ENCODE measurements around the gene SMIM23. TPM values are rescaled to one million over a fixed set of nuclear protein-coding genes. Genes with fewer than 3 reads are reported as not detected.

The SMIM23 gene
- total and polyA plus RNA-seq, 2 experiments from 2014 or later, result not detected

- Histone ChIP-seq H3K9me3 (ENCODE audit: low read depth) (no peaks in the 10 kb centered on the region), H2AFZ (no peak overlapping the region), H3K4me2 (no peak overlapping the region), H3K79me2 (no peaks in the 10 kb centered on the region), H3K36me3 (replicated peaks; ENCODE audit: insufficient read depth, low read depth) (no peaks in the 10 kb centered on the region), H4K20me1 (ENCODE audit: insufficient read depth, poor library complexity, severe bottlenecking) (no peaks in the 10 kb centered on the region), H3K4me3 (no peak overlapping the region), H3K27ac (no peak overlapping the region), H3K27me3 (no peaks in the 10 kb centered on the region), H3K4me1 (ENCODE audit: insufficient read depth) (no peaks in the 10 kb centered on the region), H3K9me2 (replicated peaks; ENCODE audit: insufficient read depth) (no peaks in the 10 kb centered on the region)
- 79% methylated on average over 7 of the region's 7 CpGs for WGBS (ENCODE audit: low lambda C conversion rate, missing lambda C conversion rate)
- TF ChIP-seq EZH2phosphoT487 (IDR thresholded peaks at IDR 0.05; ENCODE audit: low read depth, severe bottlenecking, unreplicated experiment), result no peak
- TF ChIP-seq EZH2 (IDR thresholded peaks at IDR 0.05; ENCODE audit: borderline replicate concordance), result no peak
- TF ChIP-seq CTCF (IDR thresholded peaks at IDR 0.05; ENCODE audit: poor library complexity), result no peak
- no peak for DNase-seq (ENCODE audit: low spot score)
These were observed 49.4 kb downstream of the SMIM23 start for GRCh38 chr5:171835066-171835465.

GRCh38 chr5:171837522-171837921 is 51.9 kb downstream of the SMIM23 start:
- no peaks in the 10 kb centered on the region for H3K9me3 ChIP-seq (ENCODE audit: low read depth)
- H3K36me3 ChIP-seq (replicated peaks; ENCODE audit: insufficient read depth, low read depth), result no peaks in the 10 kb centered on the region
- no peaks in the 10 kb centered on the region for H3K9me2 ChIP-seq (replicated peaks; ENCODE audit: insufficient read depth)
- no peaks in the 10 kb centered on the region for H3K27me3 ChIP-seq
- no peak overlapping the region for H2AFZ ChIP-seq
- no peak overlapping the region for H3K4me3 ChIP-seq
- no peak overlapping the region for H3K27ac ChIP-seq
- DNase-seq (ENCODE audit: low spot score), result no peak
- no peaks in the 10 kb centered on the region for H4K20me1 ChIP-seq (ENCODE audit: insufficient read depth, poor library complexity, severe bottlenecking)
- no peaks in the 10 kb centered on the region for H3K79me2 ChIP-seq
- H3K4me2 ChIP-seq, result no peak overlapping the region
- TF ChIP-seq EZH2phosphoT487 (IDR thresholded peaks at IDR 0.05; ENCODE audit: low read depth, severe bottlenecking, unreplicated experiment), result no peak
- TF ChIP-seq EZH2 (IDR thresholded peaks at IDR 0.05; ENCODE audit: borderline replicate concordance), result no peak
- no peak for TF ChIP-seq CTCF (IDR thresholded peaks at IDR 0.05; ENCODE audit: poor library complexity)
- no peaks in the 10 kb centered on the region for H3K4me1 ChIP-seq (ENCODE audit: insufficient read depth)

- 84% methylated on average over 12 of the region's 12 CpGs for WGBS (ENCODE audit: low lambda C conversion rate, missing lambda C conversion rate)
- Histone ChIP-seq H3K4me2 (no peak overlapping the region), H3K4me1 (ENCODE audit: insufficient read depth) (no peaks in the 10 kb centered on the region), H3K4me3 (no peak overlapping the region), H3K36me3 (replicated peaks; ENCODE audit: insufficient read depth, low read depth) (no peaks in the 10 kb centered on the region), H3K79me2 (no peaks in the 10 kb centered on the region), H3K27me3 (no peaks in the 10 kb centered on the region), H3K9me2 (replicated peaks; ENCODE audit: insufficient read depth) (no peaks in the 10 kb centered on the region), H4K20me1 (ENCODE audit: insufficient read depth, poor library complexity, severe bottlenecking) (no peaks in the 10 kb centered on the region), H3K27ac (no peak overlapping the region), H2AFZ (no peak overlapping the region), H3K9me3 (ENCODE audit: low read depth) (no peaks in the 10 kb centered on the region)
- TF ChIP-seq EZH2 (IDR thresholded peaks at IDR 0.05; ENCODE audit: borderline replicate concordance) (no peak), CTCF (IDR thresholded peaks at IDR 0.05; ENCODE audit: poor library complexity) (no peak), EZH2phosphoT487 (IDR thresholded peaks at IDR 0.05; ENCODE audit: low read depth, severe bottlenecking, unreplicated experiment) (no peak)
- no peak for DNase-seq (ENCODE audit: low spot score)
These were observed 52.4 kb downstream of the SMIM23 start for GRCh38 chr5:171838066-171838465.

- no peak for TF ChIP-seq CTCF (IDR thresholded peaks at IDR 0.05; ENCODE audit: poor library complexity)
- TF ChIP-seq EZH2 (IDR thresholded peaks at IDR 0.05; ENCODE audit: borderline replicate concordance), result no peak
- TF ChIP-seq EZH2phosphoT487 (IDR thresholded peaks at IDR 0.05; ENCODE audit: low read depth, severe bottlenecking, unreplicated experiment), result no peak
- Histone ChIP-seq H3K79me2 (no peaks in the 10 kb centered on the region), H3K4me1 (ENCODE audit: insufficient read depth) (no peaks in the 10 kb centered on the region), H3K27ac (no peak overlapping the region), H3K4me3 (no peak overlapping the region), H3K9me3 (ENCODE audit: low read depth) (no peaks in the 10 kb centered on the region), H3K27me3 (no peaks in the 10 kb centered on the region), H3K9me2 (replicated peaks; ENCODE audit: insufficient read depth) (no peaks in the 10 kb centered on the region), H2AFZ (no peak overlapping the region), H3K4me2 (no peak overlapping the region), H4K20me1 (ENCODE audit: insufficient read depth, poor library complexity, severe bottlenecking) (no peaks in the 10 kb centered on the region), H3K36me3 (replicated peaks; ENCODE audit: insufficient read depth, low read depth) (no peaks in the 10 kb centered on the region)
- DNase-seq (ENCODE audit: low spot score), result no peak
- WGBS (ENCODE audit: low lambda C conversion rate, missing lambda C conversion rate), result 76% methylated on average over 2 of the region's 2 CpGs
These were observed 53.5 kb downstream of the SMIM23 start for GRCh38 chr5:171839112-171839511.
